Lung (tissue), 12 donors: ENCODE measurements around the gene CTU2. TPM values are rescaled to one million over a fixed set of nuclear protein-coding genes. Genes with fewer than 3 reads are reported as not detected.
A peak's percentile ranks its signal among the peaks of the same experiment; 100 is the strongest.

Experiments used
- ATAC-seq: fragments of 200-7000 bp; cut with Tn5 transposase; one replicate; pipeline ENCODE4 v1.9.1; 2020; ENCODE audit warnings: moderate number of reproducible peaks; ENCODE audit not compliant: insufficient read depth, low FRiP score
- DNase-seq, 3 donors: peaks; one replicate each; pipeline ENCODE4 v3.0.0-alpha.2; 2013 to 2017
- H3K27ac ChIP-seq, 2 donors: one replicate each; pipeline ENCODE4 v1.5.1; 2013; ENCODE audit warnings: mild to moderate bottlenecking in 2 of 2, moderate library complexity in 2 of 2, control low read depth in 1 of 2, inconsistent platforms in 1 of 2, low read depth in 1 of 2, low read length in 1 of 2
- H3K27me3 ChIP-seq, 3 donors: one replicate each; pipeline ENCODE4 v1.5.1; 2013; ENCODE audit warnings: low read length in 2 of 3; ENCODE audit not compliant: control insufficient read depth in 3 of 3, insufficient read depth in 3 of 3
- H3K36me3 ChIP-seq, 4 donors: one replicate each; pipeline ENCODE4 v1.5.1; 2013; ENCODE audit warnings: low read length in 4 of 4, mild to moderate bottlenecking in 1 of 4, moderate library complexity in 1 of 4; ENCODE audit not compliant: control insufficient read depth in 4 of 4, insufficient read depth in 4 of 4
- H3K4me1 ChIP-seq, 5 donors: one replicate each; pipeline ENCODE4 v1.5.1; 2013; ENCODE audit warnings: low read length in 5 of 5, mild to moderate bottlenecking in 2 of 5, moderate library complexity in 1 of 5; ENCODE audit not compliant: control insufficient read depth in 5 of 5, insufficient read depth in 5 of 5
- H3K4me3 ChIP-seq: one replicate; pipeline ENCODE4 v1.5.1; 2013; ENCODE audit warnings: mild to moderate bottlenecking, control low read depth, moderate library complexity
- H3K9ac ChIP-seq, 2 donors: one replicate each; pipeline ENCODE4 v1.5.1; 2013; ENCODE audit warnings: low read length in 2 of 2, control low read depth in 1 of 2; ENCODE audit not compliant: insufficient read depth in 1 of 2
- H3K9me3 ChIP-seq, 4 donors: one replicate each; pipeline ENCODE4 v1.5.1; 2013; ENCODE audit warnings: low read length in 3 of 4, mild to moderate bottlenecking in 1 of 4, moderate library complexity in 1 of 4; ENCODE audit not compliant: control insufficient read depth in 4 of 4, insufficient read depth in 3 of 4
- WGBS, 2 donors: extraction: QIAGEN DNeasy Blood & Tissue Kit; methylation state at CpG; one replicate each; pipeline ENCODE4 v1.1.7; 2013; 5-methylcytosine and 5-hydroxymethylcytosine counted together
- polyA plus RNA-seq, 2 donors: library from polyadenylated mRNA; stranded (reverse); fragments of 200-250 nt; gene quantifications; one replicate each; pipeline ENCODE4 v1.2.1, GENCODE V29; 2013
- total RNA-seq, 2 donors: library from RNA; depleted of rRNA in 1 of 2; stranded (reverse); fragments of >200 nt in 1 of 2; gene quantifications; one replicate each; pipeline ENCODE4 v1.2.1, GENCODE V29; 2014 to 2021
- TF ChIP-seq, protein P1 (sequence below): IDR thresholded peaks from 2 replicates; pipeline ENCODE4 v1.5.1; 2012; ENCODE audit warnings: mild to moderate bottlenecking; ENCODE audit errors: control extremely low read depth, extremely low read depth
- donor health status: control.
- donor health status: control.
- donor health status: Bipolar disorder and iron deficiency.
- donor health status: healthy.
- donor health status: DM: yes; HTN: yes; CAD: no.

CTU2 gene
- total and polyA plus RNA-seq, 4 donors: 5.7 to 23.4 (median 18.3) TPM

DNA sequence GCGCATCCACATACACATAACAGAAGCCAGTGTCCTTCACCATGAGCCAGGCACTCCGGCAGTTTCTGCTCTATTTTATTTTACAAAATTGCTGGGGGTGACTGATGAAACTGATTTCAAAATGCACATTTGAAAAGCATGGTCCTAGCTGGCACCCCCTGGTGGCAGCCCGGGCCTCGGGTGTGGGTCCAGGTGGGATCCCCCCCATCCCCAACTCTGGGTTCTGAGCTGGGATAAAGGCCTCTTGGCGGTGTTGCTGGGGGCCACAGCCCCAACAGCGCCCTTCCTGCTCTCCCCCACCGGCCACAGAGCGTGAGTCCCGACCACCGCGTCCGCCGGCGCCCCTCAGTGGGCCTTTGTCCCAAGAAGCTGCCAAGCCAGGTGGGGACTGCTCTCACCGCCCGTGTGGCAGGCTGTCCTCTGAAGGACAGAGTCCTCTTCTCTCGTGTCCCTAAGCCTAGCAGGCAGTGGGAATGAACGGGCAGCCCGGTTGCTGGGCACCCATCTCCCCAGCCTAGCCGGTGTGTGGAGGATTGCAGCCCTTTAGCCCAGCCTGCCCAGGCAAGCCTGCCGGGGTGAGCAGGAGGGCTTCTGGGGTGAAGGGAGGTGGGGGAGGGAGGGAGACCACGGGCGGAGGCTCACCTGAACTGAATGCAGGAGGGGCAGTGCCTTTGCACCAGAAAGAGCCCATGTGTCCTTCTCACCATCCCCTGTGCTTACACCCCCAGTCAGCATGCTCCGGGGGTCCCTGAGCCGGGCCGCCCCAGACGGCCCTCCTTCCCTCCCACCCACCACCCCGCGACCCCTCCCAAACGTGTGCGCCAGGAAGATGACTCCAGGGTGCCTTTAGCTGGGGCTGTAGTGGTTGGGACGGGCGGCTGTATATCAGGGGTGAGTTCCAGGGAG is 20.9 kb upstream of the CTU2 start:
- Histone ChIP-seq H3K9me3 (no peaks in the 10 kb centered on the region), H3K36me3 (no peaks in the 10 kb centered on the region), H3K9ac (no peak overlapping the region), H3K27me3 (peaks cover 0 to 52% (median 37%) of the 10 kb centered on the region in 3 donors), H3K4me1 (peaks cover 0 to 10% (median 0%) of the 10 kb centered on the region in 5 donors), H3K27ac (no peak overlapping the region), H3K4me3 (no peak overlapping the region)
- WGBS, 2 donors: 6 to 7% methylated on average over 33 of the region's 33 CpGs
- TF ChIP-seq, protein P1, sequence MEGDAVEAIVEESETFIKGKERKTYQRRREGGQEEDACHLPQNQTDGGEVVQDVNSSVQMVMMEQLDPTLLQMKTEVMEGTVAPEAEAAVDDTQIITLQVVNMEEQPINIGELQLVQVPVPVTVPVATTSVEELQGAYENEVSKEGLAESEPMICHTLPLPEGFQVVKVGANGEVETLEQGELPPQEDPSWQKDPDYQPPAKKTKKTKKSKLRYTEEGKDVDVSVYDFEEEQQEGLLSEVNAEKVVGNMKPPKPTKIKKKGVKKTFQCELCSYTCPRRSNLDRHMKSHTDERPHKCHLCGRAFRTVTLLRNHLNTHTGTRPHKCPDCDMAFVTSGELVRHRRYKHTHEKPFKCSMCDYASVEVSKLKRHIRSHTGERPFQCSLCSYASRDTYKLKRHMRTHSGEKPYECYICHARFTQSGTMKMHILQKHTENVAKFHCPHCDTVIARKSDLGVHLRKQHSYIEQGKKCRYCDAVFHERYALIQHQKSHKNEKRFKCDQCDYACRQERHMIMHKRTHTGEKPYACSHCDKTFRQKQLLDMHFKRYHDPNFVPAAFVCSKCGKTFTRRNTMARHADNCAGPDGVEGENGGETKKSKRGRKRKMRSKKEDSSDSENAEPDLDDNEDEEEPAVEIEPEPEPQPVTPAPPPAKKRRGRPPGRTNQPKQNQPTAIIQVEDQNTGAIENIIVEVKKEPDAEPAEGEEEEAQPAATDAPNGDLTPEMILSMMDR: no peak
- no peak for DNase-seq
- ATAC-seq: no peak

DNA sequence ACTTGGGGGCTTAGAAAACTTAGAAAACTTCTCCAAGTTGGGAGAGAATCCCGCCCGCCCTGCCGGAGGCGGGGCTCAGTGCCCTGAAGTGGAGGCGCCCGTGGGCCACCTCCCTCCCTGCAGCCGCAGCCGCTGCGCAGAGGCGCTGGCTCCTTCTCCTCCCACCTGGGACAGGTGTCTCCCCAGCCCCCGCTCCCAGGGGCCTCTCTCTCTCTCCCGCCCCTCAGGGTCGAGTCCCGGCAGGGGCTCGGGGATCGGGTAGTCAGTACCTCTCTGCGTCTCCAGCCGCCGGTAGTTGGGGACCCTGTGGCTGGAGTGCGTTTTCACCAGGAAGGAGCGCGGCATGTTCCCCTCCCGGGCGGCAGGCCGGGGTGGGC is 20.3 kb upstream of the CTU2 start:
- DNase-seq: no peak
- peaks cover 0 to 10% (median 0%) of the 10 kb centered on the region in 5 donors for H3K4me1 ChIP-seq
- no peak overlapping the region for H3K9ac ChIP-seq
- peak; percentile 43 for ATAC-seq
- peaks cover 0 to 50% (median 37%) of the 10 kb centered on the region in 3 donors for H3K27me3 ChIP-seq
- WGBS, 2 donors: 1% methylated on average over 19 to 25 of the region's 25 CpGs
- H3K9me3 ChIP-seq: no peaks in the 10 kb centered on the region
- TF ChIP-seq, protein P1: no peak
- H3K27ac ChIP-seq: peak overlapping the region; percentile 22 to 43
- H3K4me3 ChIP-seq: peak overlapping the region; percentile 6
- no peaks in the 10 kb centered on the region for H3K36me3 ChIP-seq

DNA sequence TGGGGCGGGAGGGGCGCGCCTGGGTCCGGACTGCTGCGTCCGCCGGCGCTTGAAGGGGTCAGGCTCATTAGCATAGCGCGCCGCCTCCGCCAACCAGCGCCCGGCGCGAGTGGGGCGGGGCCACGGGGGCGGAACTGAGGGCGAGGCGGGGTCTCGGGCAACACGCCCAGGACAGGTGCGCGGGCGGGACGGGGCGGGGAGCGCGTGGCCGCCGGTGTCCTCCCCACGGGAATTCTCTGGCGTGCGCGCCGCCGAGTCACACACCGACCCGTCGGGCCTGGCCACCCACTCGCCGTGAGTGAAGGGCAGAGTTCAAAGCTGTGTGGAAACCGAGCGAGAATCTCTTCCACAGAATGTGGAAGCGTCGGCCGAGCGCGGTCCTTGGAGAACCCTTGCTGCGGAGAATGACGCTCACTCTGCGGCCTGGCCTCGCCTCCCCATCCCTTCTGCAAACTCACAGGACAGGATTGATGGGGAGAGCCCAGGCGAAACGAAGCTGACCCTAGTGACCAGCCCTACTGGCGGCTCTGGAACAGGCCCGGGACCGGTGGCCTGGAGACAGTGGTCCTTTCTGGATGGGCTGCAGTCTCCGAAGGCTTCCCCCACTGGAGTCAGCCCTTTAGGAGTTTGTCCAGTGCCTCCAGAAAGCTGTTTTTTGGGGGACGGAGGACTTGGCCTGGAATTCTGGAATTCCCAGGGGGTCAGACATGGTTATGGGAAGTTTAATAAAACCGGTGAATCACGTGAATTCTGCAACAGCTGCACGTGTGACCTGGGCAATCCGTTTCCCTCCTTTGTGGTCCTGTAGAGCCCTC is 19.7 kb upstream of the CTU2 start, which contains the start of gene SNAI3:
Gene SNAI3 (minus strand): TSS at position 69 of the 815 bp plus-strand sequence. CDS start 101 bp downstream, outside the sequence.
- TF ChIP-seq, protein P1: no peak
- WGBS, 2 donors: 7 to 10% methylated on average over 57 to 65 of the region's 65 CpGs
- peak within 1 kb of the TSS; percentile 22 to 43 for H3K27ac ChIP-seq

More for the DNA sequence above, 19.7 kb upstream of the CTU2 start, which contains the start of gene SNAI3:
- no peaks in the 10 kb centered on the region for H3K9me3 ChIP-seq
- H3K9ac ChIP-seq: no peak within 1 kb of the TSS
- H3K4me3 ChIP-seq: peak within 1 kb of the TSS; percentile 6
- no peaks in the 10 kb centered on the region for H3K36me3 ChIP-seq
- peaks cover 0 to 10% (median 0%) of the 10 kb centered on the region in 5 donors for H3K4me1 ChIP-seq
- DNase-seq: peak; percentile 52 to 71 (median 68)
- peaks cover 0 to 46% (median 37%) of the 10 kb centered on the region in 3 donors for H3K27me3 ChIP-seq
- ATAC-seq: peak; percentile 89
